COLO829 (cell line): Measurements from ENCODE around the gene MYO18B.
A peak's percentile ranks its signal among the peaks of the same experiment; 100 is the strongest.

Experiments used
- DNase-seq: peaks from one replicate; pipeline ENCODE4 v3.0.0; 2012; ENCODE audit warnings: low spot score

The MYO18B gene

DNA sequence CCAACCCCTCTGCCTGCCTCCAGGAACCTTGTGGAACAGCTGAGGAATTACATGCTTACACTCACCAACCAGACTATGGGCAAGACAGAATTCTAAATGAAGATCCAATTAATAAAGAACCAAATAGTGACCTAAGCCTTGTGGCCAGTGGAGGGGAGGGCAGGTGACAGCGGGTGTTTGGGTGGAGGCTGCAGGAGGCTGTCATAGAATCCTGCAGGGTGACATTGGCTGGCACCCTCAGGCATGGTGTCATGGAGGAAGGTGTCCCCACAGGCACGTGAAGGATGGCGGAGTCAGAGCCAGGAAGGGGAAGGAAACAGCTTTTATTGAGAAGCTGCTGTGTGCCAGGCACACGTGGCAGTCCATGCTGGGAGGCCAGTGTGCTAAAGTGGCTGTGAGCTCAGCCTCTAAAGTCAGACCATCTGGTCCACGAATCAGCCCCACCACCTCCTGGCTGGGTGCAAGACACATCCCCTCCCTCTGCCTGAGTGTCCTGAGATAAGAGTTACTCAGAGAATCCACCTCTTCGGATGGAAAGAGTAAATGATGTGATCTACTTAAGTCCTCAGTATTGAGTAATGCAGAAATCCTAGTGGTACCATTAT is 8.7 kb downstream of the MYO18B start:
- DNase-seq: no peak

- DNase-seq: no peak
Observed at GRCh38 chr22:25751174-25751581, 9.2 kb downstream of the MYO18B start.

- DNase-seq: no peak
Observed at GRCh38 chr22:25752615-25753214, 10.7 kb downstream of the MYO18B start.

DNA sequence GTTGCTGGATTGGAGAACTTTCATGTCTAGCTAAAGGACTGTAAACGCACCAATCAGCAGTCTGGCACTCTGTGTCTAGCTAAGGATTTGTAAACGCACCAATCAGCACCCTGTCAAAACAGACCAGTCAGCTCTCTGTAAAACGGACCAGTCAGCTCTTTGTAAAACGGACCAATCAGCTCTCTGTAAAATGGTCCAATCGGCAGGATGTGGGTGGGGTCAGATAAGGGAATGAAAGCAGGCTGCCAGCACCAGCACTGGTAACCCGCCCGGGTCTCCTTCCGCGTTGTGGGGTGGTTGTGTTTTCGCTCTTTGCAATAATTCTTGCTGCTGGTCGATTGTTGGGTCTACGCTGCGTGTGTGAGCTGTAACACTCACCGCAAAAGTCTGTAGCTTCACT is 11.3 kb downstream of the MYO18B start:
- no peak for DNase-seq

GRCh38 chr22:25754527-25755202 is 12.7 kb downstream of the MYO18B start:
- DNase-seq: no peak

DNA sequence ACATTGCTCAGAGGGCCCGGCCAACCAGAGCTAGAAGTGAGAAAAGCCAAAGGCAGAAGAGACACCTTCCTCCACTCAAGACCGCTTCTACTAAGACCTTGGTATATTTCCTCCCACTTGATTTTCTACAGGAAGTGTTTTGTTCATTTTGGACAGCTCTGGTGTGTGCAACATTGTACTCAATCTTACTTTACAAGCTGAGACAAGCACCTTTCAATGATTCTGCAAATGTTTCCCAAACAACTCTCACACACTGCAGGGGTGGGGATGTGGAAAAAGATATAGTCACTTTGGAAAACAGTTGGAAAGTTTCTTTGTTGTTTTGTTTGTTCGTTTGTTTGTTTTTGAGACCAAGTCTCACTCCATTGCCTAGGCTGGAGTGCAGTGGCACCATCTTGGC is 15.7 kb downstream of the MYO18B start:
- no peak for DNase-seq

DNA sequence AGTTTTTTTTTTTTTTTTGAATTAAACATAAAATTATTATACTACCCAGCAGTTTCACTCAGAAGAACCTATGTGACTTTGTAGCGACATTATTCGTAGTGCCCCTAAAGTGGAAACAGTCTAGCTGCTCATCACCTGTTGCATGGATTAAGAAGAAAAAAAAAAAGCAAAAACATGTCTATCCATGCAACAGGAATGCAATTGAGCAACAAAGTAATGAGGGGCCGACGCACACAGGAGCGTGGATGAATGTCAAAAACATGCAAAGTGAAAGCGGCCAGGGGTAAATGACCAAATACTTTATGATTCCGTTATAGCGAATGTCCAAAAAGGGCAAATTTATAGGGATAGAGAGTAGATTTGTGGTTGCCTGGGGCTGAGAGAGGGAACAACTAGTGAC is 16.3 kb downstream of the MYO18B start:
- DNase-seq: no peak

DNA sequence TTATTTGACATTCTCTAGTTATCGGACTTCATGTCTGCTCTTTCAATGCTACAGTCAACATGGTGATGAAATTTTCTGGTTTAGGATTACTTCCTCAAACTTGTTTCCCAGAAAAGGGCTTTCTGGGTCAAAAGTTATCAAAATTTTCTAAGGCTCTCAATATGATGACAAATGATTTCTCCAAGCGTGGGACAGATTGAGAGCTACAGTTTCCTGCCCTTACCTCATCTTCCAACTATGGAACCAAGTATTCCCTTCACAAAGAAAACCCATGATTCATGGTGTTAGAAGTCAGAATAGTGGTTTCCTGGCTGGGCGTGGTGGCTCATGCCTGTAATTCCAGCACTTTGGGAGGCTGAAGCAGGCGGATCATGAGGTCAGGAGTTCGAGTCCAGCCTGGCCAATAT is 17.8 kb downstream of the MYO18B start:
- DNase-seq: no peak

DNA sequence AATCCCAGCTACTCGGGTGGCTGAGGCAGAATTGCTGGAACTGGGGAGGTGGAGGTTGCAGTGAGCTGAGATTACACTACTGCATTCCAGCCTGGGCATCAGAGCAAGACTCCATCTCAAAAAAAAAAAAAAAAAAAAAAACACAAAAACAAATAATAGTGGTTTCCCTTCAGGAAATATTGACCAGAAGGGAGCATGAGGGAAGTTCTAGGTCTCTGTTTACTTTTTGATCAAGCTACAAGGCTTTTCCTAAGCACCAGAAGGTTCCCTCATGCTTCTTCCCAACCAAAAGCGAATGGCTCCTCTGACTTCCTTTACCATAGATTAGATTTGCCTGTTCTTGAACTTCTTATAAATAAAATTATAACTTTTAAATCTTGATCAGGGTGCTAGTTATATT is 18.3 kb downstream of the MYO18B start:
- no peak for DNase-seq

DNA sequence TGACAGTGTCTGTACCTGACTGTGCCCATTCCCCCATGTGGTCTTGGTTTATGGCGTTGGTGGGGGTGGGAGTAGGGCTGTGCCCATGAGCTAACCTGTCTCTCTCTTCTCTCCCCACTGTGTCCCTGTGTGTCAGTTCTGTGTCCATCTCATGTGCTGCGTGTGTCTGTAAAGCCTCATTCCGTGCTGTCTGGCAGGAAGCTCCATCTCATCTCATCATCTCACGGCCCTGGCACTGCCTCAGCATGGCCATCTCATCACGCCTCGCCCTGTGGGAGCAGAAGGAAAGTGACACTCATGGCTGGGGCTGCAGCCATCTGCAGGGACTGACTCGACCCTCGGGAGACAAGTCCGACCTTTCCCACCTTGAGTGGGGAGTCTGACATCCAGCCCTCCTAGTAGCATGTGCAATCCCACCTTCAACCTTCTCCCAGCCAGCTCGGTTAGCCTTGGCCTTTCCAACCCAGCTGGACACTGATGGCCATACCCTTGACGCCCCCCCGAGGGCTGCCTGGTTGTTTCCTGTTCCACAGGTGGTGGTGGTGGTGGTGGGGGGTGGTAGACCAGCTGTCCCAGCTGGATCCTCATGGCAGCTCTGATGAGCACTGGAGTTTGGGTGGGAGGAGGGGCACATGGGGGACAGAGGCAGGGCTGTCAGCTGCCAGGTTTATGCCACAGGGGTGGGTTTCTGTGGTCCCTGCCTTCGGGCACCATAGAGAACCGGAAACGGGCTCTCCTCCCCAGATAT is 19.0 kb downstream of the MYO18B start:
- no peak for DNase-seq

- DNase-seq: no peak
Observed at GRCh38 chr22:25762147-25762546, 20.2 kb downstream of the MYO18B start.

DNA sequence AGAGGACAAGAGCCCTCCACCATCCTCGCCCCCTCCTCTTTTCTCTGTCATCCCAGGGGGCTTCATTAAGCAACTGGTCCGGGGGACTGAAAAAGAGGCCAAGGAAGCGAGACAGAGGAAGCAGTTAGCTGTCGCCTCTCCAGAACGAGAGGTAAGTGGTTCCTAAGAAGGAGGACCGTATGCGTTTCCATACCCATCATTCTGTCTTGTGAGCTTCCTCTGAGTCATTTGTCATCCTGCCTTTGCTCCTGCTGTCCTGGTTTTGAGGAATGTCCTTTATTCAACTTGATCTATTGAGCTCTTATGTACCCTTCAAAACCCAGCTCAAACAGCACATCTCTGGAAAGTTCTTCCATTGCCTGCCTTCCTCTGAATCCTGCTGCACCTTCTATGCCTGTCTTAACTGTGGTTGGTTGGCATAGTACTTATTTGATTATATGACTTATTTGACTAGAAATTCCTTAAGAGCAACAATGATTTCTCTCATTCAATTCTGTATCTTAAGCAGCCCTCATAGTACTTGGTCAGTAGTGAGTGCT is 21.3 kb downstream of the MYO18B start:
- DNase-seq: no peak

DNA sequence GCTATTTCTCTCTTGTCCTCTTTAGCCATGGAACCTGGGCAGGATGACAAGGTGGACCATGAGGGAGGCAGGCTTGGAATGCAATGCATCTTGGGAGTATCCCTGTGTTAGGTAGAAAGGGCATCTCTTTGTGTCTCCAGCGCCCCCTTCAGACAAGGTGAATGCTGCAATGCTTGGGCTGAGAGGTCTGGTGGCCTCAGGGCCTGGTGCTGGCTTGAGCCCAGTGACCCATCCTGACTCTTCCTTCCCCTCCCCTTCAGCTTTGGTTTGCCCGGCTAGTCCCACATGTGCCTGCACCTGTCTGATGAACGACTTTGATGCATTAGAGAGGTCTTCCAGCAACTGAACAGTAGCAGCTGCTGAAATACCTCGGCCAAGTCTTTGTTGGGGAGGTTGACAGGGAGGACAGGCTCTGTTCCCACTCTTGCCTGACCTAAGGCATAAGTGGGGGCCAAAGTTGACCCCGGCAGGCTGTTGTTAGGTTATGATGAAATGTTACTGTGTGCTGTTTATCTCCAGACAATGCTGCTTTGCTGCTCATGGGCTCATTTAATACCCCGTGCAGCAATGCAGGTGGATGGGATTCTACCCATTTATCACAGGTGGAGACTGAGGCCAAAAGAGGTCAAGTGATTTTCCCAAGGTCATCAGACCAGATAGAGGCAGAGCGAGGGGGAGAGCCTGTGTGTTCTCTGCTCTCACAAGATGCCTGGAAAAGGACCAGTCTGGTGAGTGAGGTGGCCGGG is 22.5 kb downstream of the MYO18B start:
- DNase-seq: no peak

GRCh38 chr22:25765016-25765367 is 23.0 kb downstream of the MYO18B start:
- DNase-seq: no peak

DNA sequence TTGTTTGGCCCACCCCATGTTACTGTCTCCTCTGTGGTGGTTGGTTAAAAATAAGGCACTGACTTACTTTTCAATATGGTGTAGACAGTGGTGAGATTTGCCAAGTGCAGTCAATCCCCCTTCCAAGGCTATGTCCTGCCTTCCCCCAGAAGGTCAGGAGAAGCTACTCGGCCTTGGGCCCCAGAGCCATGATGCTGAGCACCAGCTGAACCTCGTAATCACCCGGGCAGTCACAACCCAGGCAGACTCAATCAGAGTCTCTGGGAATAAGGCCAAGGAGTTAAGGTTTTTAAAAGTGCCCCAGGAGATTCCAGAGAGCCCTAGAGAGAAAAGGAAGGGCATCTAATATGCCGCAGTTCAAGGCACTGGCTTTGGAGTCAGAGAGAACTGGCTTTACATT is 23.8 kb downstream of the MYO18B start:
- no peak for DNase-seq

DNA sequence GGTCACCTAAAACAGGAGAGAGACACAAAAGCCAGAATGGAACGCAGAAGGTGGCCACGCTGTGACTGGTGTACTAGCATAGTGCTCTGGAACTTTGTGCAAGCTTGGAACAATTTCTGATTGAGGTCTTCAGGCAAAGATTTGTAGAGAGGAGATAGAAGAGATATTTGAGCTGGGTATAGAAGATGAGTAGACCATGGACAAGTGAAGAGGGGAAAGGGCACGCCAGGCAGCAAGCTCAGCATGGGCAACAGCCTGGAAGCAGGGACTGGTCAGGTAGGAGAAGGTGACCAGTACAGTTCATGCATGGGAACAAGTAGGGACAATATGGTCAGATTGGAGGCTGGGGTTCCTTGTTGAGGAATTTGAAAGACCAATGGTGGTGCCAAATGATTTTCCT is 24.4 kb downstream of the MYO18B start:
- no peak for DNase-seq

DNA sequence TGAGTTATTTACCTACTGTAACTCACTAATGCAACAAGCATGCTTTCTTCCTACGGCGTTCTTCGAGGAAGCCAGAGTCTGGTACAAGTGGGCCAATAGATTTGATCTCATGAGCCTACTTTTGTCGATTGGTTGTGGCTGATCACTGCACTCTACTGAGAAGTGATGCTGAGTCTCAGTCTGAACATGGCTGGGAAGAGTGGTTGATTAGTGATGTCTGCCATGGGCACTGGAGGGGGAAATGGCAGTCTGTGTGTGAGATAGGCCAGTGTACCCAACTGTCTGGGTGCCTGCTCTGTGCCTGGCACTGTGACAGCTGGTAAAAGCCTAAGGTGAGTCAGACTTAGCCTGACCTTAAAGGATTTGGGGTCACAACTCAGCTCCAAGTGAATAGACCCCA is 28.3 kb downstream of the MYO18B start:
- no peak for DNase-seq

DNA sequence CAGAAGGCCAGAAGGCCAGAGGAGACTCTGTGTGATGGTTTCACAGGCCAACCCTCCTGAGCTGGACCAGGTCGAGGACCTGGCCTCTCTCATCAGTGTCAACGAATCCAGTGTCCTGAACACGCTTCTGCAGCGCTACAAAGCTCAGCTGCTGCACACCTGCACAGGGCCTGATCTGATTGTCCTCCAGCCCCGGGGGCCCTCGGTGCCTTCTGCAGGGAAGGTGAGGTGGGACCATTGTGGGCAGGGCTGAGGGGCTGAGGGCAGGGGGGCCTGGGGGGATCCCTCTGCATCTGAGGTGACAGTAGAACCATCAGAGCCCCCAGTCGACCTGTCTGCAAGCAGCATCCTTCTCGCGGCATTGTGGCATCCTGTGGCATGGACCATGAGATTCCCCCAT is 30.3 kb downstream of the MYO18B start:
- DNase-seq: no peak

- no peak for DNase-seq
Observed at GRCh38 chr22:25774575-25775026, 32.6 kb downstream of the MYO18B start.

DNA sequence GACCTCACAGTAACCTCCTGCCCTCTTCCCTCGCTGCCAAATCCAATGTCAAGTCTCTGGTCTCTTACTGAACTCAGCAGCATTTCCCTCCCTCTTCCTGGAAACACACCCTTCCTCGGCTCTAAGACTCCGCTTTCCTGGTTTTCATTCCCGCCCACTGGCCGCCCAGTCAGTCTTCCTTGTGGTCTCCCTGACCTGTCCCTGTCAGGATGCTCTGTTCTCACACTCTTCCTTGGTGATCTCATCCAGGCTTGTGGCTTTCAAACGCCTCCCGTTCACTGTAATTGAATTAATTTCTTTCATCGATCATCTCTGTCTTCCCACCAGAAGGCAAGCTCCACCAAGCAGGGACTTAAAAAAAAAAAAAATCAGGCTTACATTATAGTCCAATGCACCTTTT is 33.5 kb downstream of the MYO18B start:
- no peak for DNase-seq

DNA sequence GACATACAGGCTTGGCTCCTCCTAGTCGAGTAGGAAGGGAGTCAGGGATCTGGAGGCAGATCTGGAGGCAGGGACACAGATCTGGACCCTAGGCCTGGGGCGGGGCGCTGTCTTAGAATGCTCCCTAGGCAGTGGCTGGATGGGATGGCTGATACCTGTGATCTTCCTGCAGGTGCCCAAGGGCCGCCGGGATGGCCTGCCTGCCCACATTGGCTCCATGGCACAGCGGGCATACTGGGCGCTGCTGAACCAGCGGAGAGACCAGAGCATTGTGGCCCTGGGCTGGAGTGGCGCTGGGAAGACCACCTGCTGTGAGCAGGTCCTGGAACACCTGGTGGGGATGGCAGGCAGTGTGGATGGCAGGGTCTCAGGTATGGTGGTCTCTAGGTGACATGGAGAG is 35.4 kb downstream of the MYO18B start:
- no peak for DNase-seq

- peak; percentile 52 for DNase-seq
Observed at GRCh38 chr22:25777870-25778269, 35.9 kb downstream of the MYO18B start.
